Measurements from ENCODE around the gene SLC39A11. TPM values are rescaled to one million over a fixed set of nuclear protein-coding genes. Genes with fewer than 3 reads are reported as not detected.
A peak's percentile ranks its signal among the peaks of the same experiment; 100 is the strongest.

SLC39A11 gene
- polyA plus RNA-seq, 1 of the 3 experiments (the other 2 are of a cell fraction), result 23.5 TPM

DNA sequence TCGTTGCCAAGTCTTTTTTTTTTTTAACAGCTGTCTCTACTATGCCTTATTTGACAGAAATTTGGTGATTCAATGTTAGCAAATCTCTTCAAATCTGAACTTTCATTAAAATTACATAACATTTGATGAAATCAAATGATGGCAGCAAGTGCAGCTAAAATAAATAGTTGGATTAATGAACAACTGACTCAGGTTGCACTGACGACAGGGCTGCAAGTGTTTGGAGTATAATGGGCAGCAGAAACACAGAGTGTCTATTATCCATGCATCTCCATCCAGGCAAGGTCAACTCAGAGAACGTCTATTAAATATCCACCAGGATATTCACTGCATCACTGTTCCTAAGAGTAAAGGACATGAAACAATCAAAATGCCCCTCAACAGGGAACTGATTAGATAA is 109.8 kb downstream of the SLC39A11 start:
- Histone ChIP-seq H3K9ac (no peak overlapping the region), H3K9me2 (no peaks in the 10 kb centered on the region), H3K36me3 (replicated peaks in 1 of 2; ENCODE audit: control insufficient read depth in 1 of 2, insufficient read depth in 2 of 2, low read length in 1 of 2) (no peaks in the 10 kb centered on the region), H3K27ac (ENCODE audit: low read depth in 2 of 2, low read length in 1 of 2) (no peak overlapping the region), H2AFZ (ENCODE audit: low read depth) (no peak overlapping the region), H3K9me3 (no peaks in the 10 kb centered on the region), H3K27me3 (ENCODE audit: insufficient read depth) (no peaks in the 10 kb centered on the region), H4K20me1 (ENCODE audit: insufficient read depth) (no peaks in the 10 kb centered on the region), H3K4me2 (no peak overlapping the region), H3K4me1 (ENCODE audit: control insufficient read depth in 1 of 2, insufficient read depth in 2 of 2, low read depth in 1 of 2, low read length in 1 of 2) (peaks cover 5 to 20% of the 10 kb centered on the region in 2 experiments; a peak in 3 of 4 replicates), H3K79me2 (ENCODE audit: insufficient read depth) (peaks cover 4% of the 10 kb centered on the region; the same call in 1 of the 2 replicates), H3K4me3 (ENCODE audit: low read depth in 2 of 2, low read length in 1 of 2) (no peak overlapping the region), H3F3A (replicated peaks; ENCODE audit: insufficient read depth) (peaks cover 13% of the 10 kb centered on the region)
- POLR2A ChIA-PET, result no interaction called here
- CTCF ChIA-PET, result interaction anchor here (0.7 to 8.7 kb wide), 7 partner anchors 13 to 426 kb away, joined by 3 to 125 read pairs (median 10); partner anchors contain the start of gene COG1
- WGBS (ENCODE audit: low lambda C conversion rate), result 82% methylated on average over 3 of the region's 3 CpGs
- TF ChIP-seq, protein P1, sequence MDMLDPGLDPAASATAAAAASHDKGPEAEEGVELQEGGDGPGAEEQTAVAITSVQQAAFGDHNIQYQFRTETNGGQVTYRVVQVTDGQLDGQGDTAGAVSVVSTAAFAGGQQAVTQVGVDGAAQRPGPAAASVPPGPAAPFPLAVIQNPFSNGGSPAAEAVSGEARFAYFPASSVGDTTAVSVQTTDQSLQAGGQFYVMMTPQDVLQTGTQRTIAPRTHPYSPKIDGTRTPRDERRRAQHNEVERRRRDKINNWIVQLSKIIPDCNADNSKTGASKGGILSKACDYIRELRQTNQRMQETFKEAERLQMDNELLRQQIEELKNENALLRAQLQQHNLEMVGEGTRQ (IDR thresholded peaks at IDR 0.05; ENCODE audit: borderline replicate concordance, low read depth, low read length), result no peak
- no peak for TF ChIP-seq MEF2A (IDR thresholded peaks at IDR 0.05; ENCODE audit: borderline replicate concordance, low read depth)
- no peak for TF ChIP-seq EZH2phosphoT487 (IDR thresholded peaks at IDR 0.05; ENCODE audit: borderline replicate concordance, low read depth)
- TF ChIP-seq, protein P2, sequence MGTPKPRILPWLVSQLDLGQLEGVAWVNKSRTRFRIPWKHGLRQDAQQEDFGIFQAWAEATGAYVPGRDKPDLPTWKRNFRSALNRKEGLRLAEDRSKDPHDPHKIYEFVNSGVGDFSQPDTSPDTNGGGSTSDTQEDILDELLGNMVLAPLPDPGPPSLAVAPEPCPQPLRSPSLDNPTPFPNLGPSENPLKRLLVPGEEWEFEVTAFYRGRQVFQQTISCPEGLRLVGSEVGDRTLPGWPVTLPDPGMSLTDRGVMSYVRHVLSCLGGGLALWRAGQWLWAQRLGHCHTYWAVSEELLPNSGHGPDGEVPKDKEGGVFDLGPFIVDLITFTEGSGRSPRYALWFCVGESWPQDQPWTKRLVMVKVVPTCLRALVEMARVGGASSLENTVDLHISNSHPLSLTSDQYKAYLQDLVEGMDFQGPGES (IDR thresholded peaks at IDR 0.05; ENCODE audit: low read depth, low read length), result no peak
- no peak for TF ChIP-seq GABPA (IDR thresholded peaks at IDR 0.05; ENCODE audit: low read depth)
- DNase-seq, result no peak

DNA sequence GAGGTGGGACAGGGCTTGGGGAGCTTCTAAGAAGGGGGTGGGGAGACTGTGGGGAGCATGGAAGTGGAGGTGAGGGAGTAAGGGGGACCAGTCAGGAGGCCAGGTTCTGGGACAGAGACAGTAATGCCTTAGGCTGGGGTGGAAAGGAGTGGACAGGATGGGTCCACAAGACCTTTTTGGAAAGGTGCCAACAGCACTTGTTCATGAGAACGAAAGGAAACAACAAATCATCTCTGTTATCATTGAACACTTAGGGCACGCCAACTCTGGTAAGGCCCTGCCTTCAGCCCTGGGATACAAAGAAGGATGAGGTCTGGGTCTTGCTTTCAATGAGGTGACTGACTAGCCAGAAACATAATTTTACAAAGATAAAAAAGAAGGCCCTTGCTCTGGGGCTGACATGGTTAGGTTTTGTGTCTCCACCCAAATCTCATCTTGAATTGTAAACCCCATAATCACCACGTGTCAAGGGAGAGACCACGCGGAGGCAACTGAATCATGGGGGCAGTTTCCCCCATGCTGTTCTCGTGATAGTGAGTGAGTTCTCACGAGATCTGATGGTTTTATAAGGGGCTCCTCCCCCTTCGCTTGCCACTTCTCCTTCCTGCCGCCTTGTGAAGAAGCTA is 113.8 kb downstream of the SLC39A11 start:
- no peaks in the 10 kb centered on the region for H3K9me3 ChIP-seq
- H3K9ac ChIP-seq, result no peak overlapping the region
- ChIA-PET CTCF (interaction anchor here (8.4 to 8.7 kb wide), 2 partner anchors 212 to 252 kb away, joined by 114 to 125 read pairs; partner anchors contain the start of gene COG1), POLR2A (no interaction called here)
- no peak overlapping the region for H3K4me3 ChIP-seq (ENCODE audit: low read depth in 2 of 2, low read length in 1 of 2)
- WGBS (ENCODE audit: low lambda C conversion rate), result 96% methylated on average over 9 of the region's 9 CpGs
- peak overlapping the region in 1 of 2 experiments; percentile 86; a peak in 1 of 4 replicates for H3K27ac ChIP-seq (ENCODE audit: low read depth in 2 of 2, low read length in 1 of 2)
- no peak overlapping the region for H2AFZ ChIP-seq (ENCODE audit: low read depth)
- no peaks in the 10 kb centered on the region for H3K36me3 ChIP-seq (replicated peaks in 1 of 2; ENCODE audit: control insufficient read depth in 1 of 2, insufficient read depth in 2 of 2, low read length in 1 of 2)
- H3K4me1 ChIP-seq (ENCODE audit: control insufficient read depth in 1 of 2, insufficient read depth in 2 of 2, low read depth in 1 of 2, low read length in 1 of 2), result peaks cover 6 to 28% of the 10 kb centered on the region in 2 experiments; a peak in 3 of 4 replicates
- no peaks in the 10 kb centered on the region for H3K27me3 ChIP-seq (ENCODE audit: insufficient read depth)
- TF ChIP-seq SMC3 (IDR thresholded peaks at IDR 0.05; ENCODE audit: low read depth, low read length), result no peak
- TF ChIP-seq EP300 (IDR thresholded peaks at IDR 0.05; ENCODE audit: borderline replicate concordance in 1 of 2, low read depth in 1 of 2, low read length in 1 of 2), result no peak
- TF ChIP-seq NFIC (IDR thresholded peaks at IDR 0.05; ENCODE audit: borderline replicate concordance), result 0 out of 2 replicates have a peak, but pooled peaks have one; percentile 30
- no peak for TF ChIP-seq POLR2AphosphoS5 (IDR thresholded peaks at IDR 0.05; ENCODE audit: low read depth, low read length)
- peak; percentile 51 for DNase-seq
- no peaks in the 10 kb centered on the region for H3K9me2 ChIP-seq
- peaks cover 20% of the 10 kb centered on the region for H3F3A ChIP-seq (replicated peaks; ENCODE audit: insufficient read depth)
- H3K4me2 ChIP-seq, result 0 out of 2 replicates have a peak overlapping the region, but pooled peaks have one; percentile 59
- peaks cover 4% of the 10 kb centered on the region; the same call in 1 of the 2 replicates for H3K79me2 ChIP-seq (ENCODE audit: insufficient read depth)
- no peaks in the 10 kb centered on the region for H4K20me1 ChIP-seq (ENCODE audit: insufficient read depth)
